Motor neuron (in vitro differentiated cells): ENCODE data around the gene NUTM2D. TPM values are rescaled to one million over a fixed set of nuclear protein-coding genes. Genes with fewer than 3 reads are reported as not detected.
"Not testable (repeated sequence)": the region's sequence is repeated elsewhere in the genome, so short reads cannot be mapped to it uniquely, and the experiment has no call there.

Source experiments
- ATAC-seq, 8 experiments: fragments of 200-7000 bp; cut with Tn5 transposase; replicated peaks in 6 of 8; 2 replicates each; pipeline ENCODE4 v1.8.0; 2021; ENCODE audit warnings: mild to moderate bottlenecking in 8 of 8, moderate library complexity in 8 of 8
- H3K27ac ChIP-seq, 2 donors: fragments of 250-450 bp; sonication (Bioruptor Pico); 2 replicates each; pipeline ENCODE4 v1.9.0; 2021; ENCODE audit warnings: antibody characterized with exemption in 2 of 2, mild to moderate bottlenecking in 2 of 2, moderate library complexity in 1 of 2
- H3K4me1 ChIP-seq, 2 donors: fragments of 250-450 bp; sonication (Bioruptor Pico); replicated peaks in 1 of 2; 2 replicates each; pipeline ENCODE4 v1.6.1; 2021; ENCODE audit warnings: antibody characterized with exemption in 2 of 2, mild to moderate bottlenecking in 2 of 2, moderate library complexity in 1 of 2
- H3K4me3 ChIP-seq, 5 donors: fragments of 250-450 bp; sonication (Bioruptor Pico); 2 replicates each; pipeline ENCODE4 v1.9.0; 2021; ENCODE audit warnings: antibody characterized with exemption in 5 of 5, mild to moderate bottlenecking in 5 of 5, moderate library complexity in 4 of 5
- WGBS, 10 experiments: fragments of 450-650 bp; shearing (Covaris generic); methylation state at CpG; one replicate each; pipeline ENCODE4 v1.0.0; 2022; 5-methylcytosine and 5-hydroxymethylcytosine counted together
- in situ Hi-C, 9 experiments: fragments of 400-800 bp; cut with MboI; loops; one replicate each; pipeline ENCODE4 v1.15.0; 2021; ENCODE audit warnings: low sequenced_read_pairs in 9 of 9, low pct_unique_long_range_greater_than_20kb in 2 of 9; ENCODE audit not compliant: unreplicated experiment in 9 of 9
- total RNA-seq, 8 experiments: library from RNA; unstranded; fragments of 300-600 nt; gene quantifications; 2 replicates each; pipeline versions ENCODE4 v1.2.3 to v1.2.4, GENCODE V29; 2022

NUTM2D gene
- total RNA-seq, 8 experiments from 2014 or later, result 0.40 to 11.9 (median 8.6) TPM

DNA sequence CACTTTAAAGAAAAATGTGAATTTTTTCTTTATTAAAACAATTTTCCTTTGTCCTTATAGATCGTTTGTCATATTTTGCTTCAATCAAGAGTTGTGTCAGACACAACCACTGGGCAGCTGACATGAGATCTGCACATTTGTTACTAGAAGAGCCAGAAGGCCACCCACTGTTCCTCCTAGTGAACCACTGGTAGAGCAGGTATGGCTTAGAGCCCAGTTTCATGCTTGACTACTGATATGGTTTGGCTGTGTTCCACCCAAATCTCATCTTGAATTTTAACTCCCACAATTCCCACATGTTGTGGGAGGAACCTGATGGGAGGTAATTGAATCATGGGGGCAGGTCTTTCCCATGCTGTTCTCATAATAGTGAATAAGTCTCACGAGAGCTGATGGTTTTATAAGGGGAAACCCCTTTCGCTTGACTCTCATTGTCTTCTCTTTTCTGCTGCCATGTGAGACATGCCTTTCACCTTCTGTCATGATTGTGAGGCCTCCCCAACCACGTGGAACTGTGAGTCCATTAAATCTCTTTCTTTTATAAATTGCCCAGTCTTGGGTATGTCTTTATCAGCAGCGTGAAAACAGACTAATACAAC is 28.3 kb downstream of the NUTM2D start:
- no CpG with 5 or more reads among the region's 5 CpGs for WGBS, 10 experiments
- in situ Hi-C loops, H3K4me3 ChIP-seq, H3K27ac ChIP-seq, H3K4me1 ChIP-seq: not testable (repeated sequence)
- ATAC-seq, result peak in 3 of 8 experiments; percentile 13 to 68 (median 53)

DNA sequence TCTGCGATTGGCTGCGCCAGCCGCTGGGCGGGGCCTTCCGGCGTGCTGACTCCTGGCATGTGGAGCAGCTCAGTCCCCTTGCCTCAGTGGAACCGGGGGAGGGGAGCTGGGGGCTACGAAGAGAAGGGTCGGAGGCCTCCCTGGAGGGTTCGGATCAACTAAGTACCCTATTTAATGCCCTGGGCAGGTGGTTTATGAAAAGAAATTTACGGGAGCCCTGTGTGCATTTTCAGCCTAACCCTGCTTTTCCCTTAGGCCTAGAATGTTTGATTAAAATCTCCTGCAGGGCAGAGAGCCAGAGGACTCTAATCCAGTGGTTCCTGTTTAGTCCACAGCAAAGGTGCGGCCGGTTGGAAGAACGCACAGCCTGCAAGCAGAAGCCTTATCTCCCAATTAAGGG is 33.8 kb downstream of the NUTM2D start:
- ATAC-seq, H3K4me3 ChIP-seq, in situ Hi-C loops, H3K27ac ChIP-seq, H3K4me1 ChIP-seq: not testable (repeated sequence)
- 80% methylated on average over 1 of the region's 14 CpGs; no CpG with 5 or more reads in 9 of the 10 experiments for WGBS, 10 experiments

DNA sequence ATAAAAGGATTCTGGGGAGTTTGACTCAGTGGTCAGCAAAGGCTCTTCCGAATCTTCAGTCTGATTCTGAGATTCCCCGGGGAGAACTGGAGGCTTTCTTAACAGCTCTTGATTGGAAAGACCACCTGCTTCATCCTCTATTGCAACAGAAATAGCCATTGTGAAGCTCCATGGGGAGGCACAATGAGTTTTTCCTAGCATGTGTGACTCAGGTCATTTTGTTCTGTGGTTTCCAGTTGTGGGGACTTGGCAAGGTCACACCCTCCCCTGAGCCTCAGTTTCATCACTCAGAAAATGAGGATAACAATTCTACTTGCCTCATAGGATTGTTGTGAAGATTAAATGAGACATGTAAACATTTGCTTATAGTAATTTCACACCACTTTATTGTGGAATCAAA is 38.7 kb downstream of the NUTM2D start:
- ATAC-seq, H3K27ac ChIP-seq, H3K4me1 ChIP-seq, H3K4me3 ChIP-seq, in situ Hi-C loops: not testable (repeated sequence)
- 40 to 50% methylated on average over 2 of the region's 2 CpGs; no CpG with 5 or more reads in 8 of the 10 experiments for WGBS, 10 experiments

DNA sequence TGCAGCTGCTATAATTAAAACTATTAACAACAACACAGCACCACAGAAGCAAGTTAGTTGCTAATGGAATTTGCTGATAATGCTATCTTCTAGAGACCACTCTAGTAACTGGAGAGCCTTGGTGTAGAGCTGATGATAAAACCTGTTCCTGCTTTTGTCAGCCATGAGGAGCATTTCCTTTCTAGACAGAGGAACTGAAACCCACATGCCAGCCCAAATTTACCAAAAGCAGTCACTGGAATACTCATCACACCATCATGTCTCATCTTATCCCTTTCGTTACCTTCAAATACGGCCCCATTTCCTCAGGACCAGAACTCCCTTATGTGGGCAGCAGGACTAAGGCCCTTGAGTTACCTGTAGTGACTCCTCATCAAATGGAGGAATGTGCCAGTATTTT is 40.9 kb downstream of the NUTM2D start:
- ATAC-seq, H3K27ac ChIP-seq, H3K4me1 ChIP-seq, H3K4me3 ChIP-seq, in situ Hi-C loops: not testable (repeated sequence)
- no CpG with 5 or more reads among the region's 2 CpGs for WGBS, 10 experiments

DNA sequence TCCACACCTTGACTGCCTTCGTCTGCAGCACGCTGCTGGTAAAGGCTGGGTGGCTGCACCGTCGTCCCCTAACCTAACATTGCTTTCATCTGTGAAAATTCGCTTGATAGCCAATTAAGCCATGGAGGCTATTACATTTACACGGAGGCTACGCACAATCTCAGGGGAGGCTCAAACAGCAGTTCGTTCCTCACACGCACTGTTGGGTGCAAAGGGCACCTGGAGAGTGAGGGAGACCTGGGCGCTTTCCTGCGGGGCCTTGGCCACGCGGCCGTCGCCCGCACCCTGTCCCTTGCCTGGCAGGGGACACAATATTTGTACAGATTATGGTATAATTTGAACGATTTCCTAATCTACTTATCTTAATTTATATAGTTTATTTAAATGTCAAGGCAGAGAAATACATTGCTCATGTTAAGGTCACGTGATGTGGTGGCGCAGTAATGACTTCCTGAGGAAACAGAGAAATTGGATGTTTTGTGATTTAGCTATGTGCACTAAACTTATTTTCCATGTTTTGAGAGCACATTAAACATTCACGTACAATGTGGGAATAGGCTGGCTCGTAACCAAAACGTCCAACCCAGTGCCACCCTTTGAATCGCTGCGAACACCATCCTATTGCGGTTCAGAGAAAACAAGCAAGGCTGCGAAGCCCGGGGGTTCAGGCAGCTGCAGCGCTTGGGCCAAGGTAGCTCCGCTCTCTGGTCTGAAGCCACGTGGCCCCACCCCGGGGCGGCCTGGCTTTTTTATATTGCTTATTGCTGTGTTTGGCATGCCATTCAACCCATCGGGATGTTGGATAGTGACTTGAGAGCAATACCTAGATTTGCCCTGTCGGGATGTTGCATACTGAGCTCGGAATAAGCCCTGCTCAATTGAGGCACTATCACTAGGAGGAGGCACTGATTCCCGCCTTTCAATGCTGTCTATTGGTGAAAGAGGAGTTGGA is 50.2 kb downstream of the NUTM2D start:
- H3K4me1 ChIP-seq, ATAC-seq, H3K4me3 ChIP-seq, in situ Hi-C loops, H3K27ac ChIP-seq: not testable (repeated sequence)
- 60 to 94% (median 83%) methylated on average over 2 to 11 of the region's 36 CpGs; no CpG with 5 or more reads in 4 of the 10 experiments for WGBS, 10 experiments

DNA sequence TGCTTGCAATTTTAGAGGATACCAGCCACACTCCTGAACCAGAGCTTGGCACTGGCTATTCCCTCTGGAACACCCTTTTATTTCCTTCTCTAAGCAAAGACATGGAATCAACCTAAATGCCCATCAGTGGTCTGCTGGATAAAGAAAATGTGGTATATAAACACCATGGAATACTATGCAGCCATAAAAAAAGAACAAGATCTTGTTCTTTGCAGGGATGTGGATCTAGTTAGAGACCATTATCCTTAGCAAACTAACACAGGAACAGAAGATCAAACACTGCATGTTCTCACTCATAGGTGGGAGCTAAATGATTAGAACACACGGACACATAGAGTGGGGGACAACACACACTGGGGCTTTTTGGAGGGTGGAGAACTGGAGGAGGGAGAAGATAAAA is 56.4 kb downstream of the NUTM2D start:
- H3K27ac ChIP-seq, ATAC-seq, H3K4me3 ChIP-seq, in situ Hi-C loops, H3K4me1 ChIP-seq: not testable (repeated sequence)
- no CpG with 5 or more reads among the region's 1 CpG for WGBS, 10 experiments

Other genes starting within 250 kb of the NUTM2D start
- gene NUTM2A, start 132.3 kb upstream of the NUTM2D start, total RNA-seq, result 1 to 10 TPM in 6 of 8 experiments, under 1 TPM in 1, not detected in 1; 0.56 to 4.8 (median 3.6) TPM
- 10 to 100 TPM; 19.7 to 29.0 (median 25.1) TPM for gene MINPP1, start 147.1 kb downstream of the NUTM2D start, total RNA-seq